Measurements from ENCODE around the gene COL5A2.

GRCh38 chr2:189199797-189200196 lies 20.2 kb upstream of the COL5A2 start:
- TF ChIP-seq CTCF (IDR thresholded peaks at IDR 0.05; ENCODE audit: low read depth, low read length, missing input control) = no peak
- no peak for TF ChIP-seq TAF1 (conservative IDR thresholded peaks at IDR 0.05)
- TF ChIP-seq EGR1 (IDR thresholded peaks at IDR 0.05; ENCODE audit: low read depth in 2 of 2) = no peak
- no peak for TF ChIP-seq YY1 (IDR thresholded peaks at IDR 0.05)
- TF ChIP-seq, protein P1, sequence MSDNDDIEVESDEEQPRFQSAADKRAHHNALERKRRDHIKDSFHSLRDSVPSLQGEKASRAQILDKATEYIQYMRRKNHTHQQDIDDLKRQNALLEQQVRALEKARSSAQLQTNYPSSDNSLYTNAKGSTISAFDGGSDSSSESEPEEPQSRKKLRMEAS (IDR thresholded peaks at IDR 0.05) = no peak
- no peak for TF ChIP-seq FOXA1 (IDR thresholded peaks at IDR 0.05)
- no peak for TF ChIP-seq JUND (IDR thresholded peaks at IDR 0.05)
- TF ChIP-seq ZBTB33 (IDR thresholded peaks at IDR 0.05) = no peak
- TF ChIP-seq, protein P2, sequence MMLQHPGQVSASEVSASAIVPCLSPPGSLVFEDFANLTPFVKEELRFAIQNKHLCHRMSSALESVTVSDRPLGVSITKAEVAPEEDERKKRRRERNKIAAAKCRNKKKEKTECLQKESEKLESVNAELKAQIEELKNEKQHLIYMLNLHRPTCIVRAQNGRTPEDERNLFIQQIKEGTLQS (IDR thresholded peaks at IDR 0.05) = no peak
- no peak for TF ChIP-seq RAD21 (IDR thresholded peaks at IDR 0.05)
